ENCODE results near the gene SGK1.
"Not testable (repeated sequence)": the region's sequence is repeated elsewhere in the genome, so short reads cannot be mapped to it uniquely, and the experiment has no call there.

SGK1 gene

GRCh38 chr6:134295953-134296553, 21.9 kb downstream of the SGK1 start:
- Histone ChIP-seq H3K36me3 (ENCODE audit: control insufficient read depth, insufficient read depth, low read length) (peaks cover 3% of the 10 kb centered on the region), H3K27me3 (ENCODE audit: control insufficient read depth, insufficient read depth, low read length) (no peaks in the 10 kb centered on the region), H3K9me3 (ENCODE audit: control insufficient read depth, insufficient read depth, low read length) (no peaks in the 10 kb centered on the region), H3K9ac (ENCODE audit: low read depth, low read length) (no peak overlapping the region), H3K4me1 (ENCODE audit: control insufficient read depth, insufficient read depth, low read length) (peaks cover 3% of the 10 kb centered on the region), H3K4me3 (ENCODE audit: low read depth, low read length) (no peak overlapping the region)

- Histone ChIP-seq H3K9me3 (ENCODE audit: control insufficient read depth, insufficient read depth, low read length) (no peaks in the 10 kb centered on the region), H3K9ac (ENCODE audit: low read depth, low read length) (no peak overlapping the region), H3K4me1 (ENCODE audit: control insufficient read depth, insufficient read depth, low read length) (peaks cover 3% of the 10 kb centered on the region), H3K4me3 (ENCODE audit: low read depth, low read length) (no peak overlapping the region), H3K27me3 (ENCODE audit: control insufficient read depth, insufficient read depth, low read length) (no peaks in the 10 kb centered on the region), H3K36me3 (ENCODE audit: control insufficient read depth, insufficient read depth, low read length) (peaks cover 3% of the 10 kb centered on the region)
These were observed 24.2 kb downstream of the SGK1 start for GRCh38 chr6:134293659-134294161.

GRCh38 chr6:134291156-134291555, 26.8 kb downstream of the SGK1 start:
- Histone ChIP-seq H3K4me1 (ENCODE audit: control insufficient read depth, insufficient read depth, low read length) (peaks cover 3% of the 10 kb centered on the region), H3K36me3 (ENCODE audit: control insufficient read depth, insufficient read depth, low read length) (no peaks in the 10 kb centered on the region), H3K27me3 (ENCODE audit: control insufficient read depth, insufficient read depth, low read length) (no peaks in the 10 kb centered on the region), H3K4me3 (ENCODE audit: low read depth, low read length) (no peak overlapping the region), H3K9ac (ENCODE audit: low read depth, low read length) (no peak overlapping the region), H3K9me3 (ENCODE audit: control insufficient read depth, insufficient read depth, low read length) (no peaks in the 10 kb centered on the region)

- no peaks in the 10 kb centered on the region for H3K36me3 ChIP-seq (ENCODE audit: control insufficient read depth, insufficient read depth, low read length)
- H3K9ac ChIP-seq (ENCODE audit: low read depth, low read length): no peak overlapping the region
- no peaks in the 10 kb centered on the region for H3K27me3 ChIP-seq (ENCODE audit: control insufficient read depth, insufficient read depth, low read length)
- H3K4me3 ChIP-seq (ENCODE audit: low read depth, low read length): no peak overlapping the region
- H3K9me3 ChIP-seq (ENCODE audit: control insufficient read depth, insufficient read depth, low read length): no peaks in the 10 kb centered on the region
- H3K4me1 ChIP-seq (ENCODE audit: control insufficient read depth, insufficient read depth, low read length): no peaks in the 10 kb centered on the region
These were observed 28.7 kb downstream of the SGK1 start for GRCh38 chr6:134289204-134289575.

- Histone ChIP-seq H3K9ac (ENCODE audit: low read depth, low read length) (no peak overlapping the region), H3K4me3 (ENCODE audit: low read depth, low read length) (no peak overlapping the region), H3K36me3 (ENCODE audit: control insufficient read depth, insufficient read depth, low read length) (no peaks in the 10 kb centered on the region), H3K4me1 (ENCODE audit: control insufficient read depth, insufficient read depth, low read length) (no peaks in the 10 kb centered on the region), H3K9me3 (ENCODE audit: control insufficient read depth, insufficient read depth, low read length) (no peaks in the 10 kb centered on the region), H3K27me3 (ENCODE audit: control insufficient read depth, insufficient read depth, low read length) (no peaks in the 10 kb centered on the region)
These were observed 29.2 kb downstream of the SGK1 start for GRCh38 chr6:134288538-134289203.

GRCh38 chr6:134287859-134288537, 29.9 kb downstream of the SGK1 start:
- H3K9ac ChIP-seq (ENCODE audit: low read depth, low read length): no peak overlapping the region
- H3K27me3 ChIP-seq (ENCODE audit: control insufficient read depth, insufficient read depth, low read length): no peaks in the 10 kb centered on the region
- H3K4me1 ChIP-seq (ENCODE audit: control insufficient read depth, insufficient read depth, low read length): no peaks in the 10 kb centered on the region
- no peaks in the 10 kb centered on the region for H3K9me3 ChIP-seq (ENCODE audit: control insufficient read depth, insufficient read depth, low read length)
- H3K4me3 ChIP-seq (ENCODE audit: low read depth, low read length): no peak overlapping the region
- no peaks in the 10 kb centered on the region for H3K36me3 ChIP-seq (ENCODE audit: control insufficient read depth, insufficient read depth, low read length)

GRCh38 chr6:134282816-134283215, 35.1 kb downstream of the SGK1 start:
- Histone ChIP-seq H3K4me1 (ENCODE audit: control insufficient read depth, insufficient read depth, low read length) (no peaks in the 10 kb centered on the region), H3K9ac (ENCODE audit: low read depth, low read length) (no peak overlapping the region), H3K36me3 (ENCODE audit: control insufficient read depth, insufficient read depth, low read length) (no peaks in the 10 kb centered on the region), H3K4me3 (ENCODE audit: low read depth, low read length) (no peak overlapping the region), H3K9me3 (ENCODE audit: control insufficient read depth, insufficient read depth, low read length) (no peaks in the 10 kb centered on the region), H3K27me3 (ENCODE audit: control insufficient read depth, insufficient read depth, low read length) (no peaks in the 10 kb centered on the region)

GRCh38 chr6:134281388-134281787, 36.5 kb downstream of the SGK1 start:
- Histone ChIP-seq H3K9ac (ENCODE audit: low read depth, low read length) (no peak overlapping the region), H3K36me3 (ENCODE audit: control insufficient read depth, insufficient read depth, low read length) (no peaks in the 10 kb centered on the region), H3K27me3 (ENCODE audit: control insufficient read depth, insufficient read depth, low read length) (no peaks in the 10 kb centered on the region), H3K9me3 (ENCODE audit: control insufficient read depth, insufficient read depth, low read length) (no peaks in the 10 kb centered on the region), H3K4me3 (ENCODE audit: low read depth, low read length) (no peak overlapping the region), H3K4me1 (ENCODE audit: control insufficient read depth, insufficient read depth, low read length) (no peaks in the 10 kb centered on the region)

GRCh38 chr6:134278000-134278399, 39.9 kb downstream of the SGK1 start:
- H3K4me1 ChIP-seq (ENCODE audit: control insufficient read depth, insufficient read depth, low read length): no peaks in the 10 kb centered on the region
- H3K9me3 ChIP-seq (ENCODE audit: control insufficient read depth, insufficient read depth, low read length): no peaks in the 10 kb centered on the region
- H3K9ac ChIP-seq (ENCODE audit: low read depth, low read length): no peak overlapping the region
- no peak overlapping the region for H3K4me3 ChIP-seq (ENCODE audit: low read depth, low read length)
- no peaks in the 10 kb centered on the region for H3K36me3 ChIP-seq (ENCODE audit: control insufficient read depth, insufficient read depth, low read length)
- no peaks in the 10 kb centered on the region for H3K27me3 ChIP-seq (ENCODE audit: control insufficient read depth, insufficient read depth, low read length)

- not testable (repeated sequence) for H3K4me3 ChIP-seq (ENCODE audit: low read depth, low read length); H3K9ac ChIP-seq (ENCODE audit: low read depth, low read length); H3K27me3 ChIP-seq (ENCODE audit: control insufficient read depth, insufficient read depth, low read length); H3K9me3 ChIP-seq (ENCODE audit: control insufficient read depth, insufficient read depth, low read length); H3K36me3 ChIP-seq (ENCODE audit: control insufficient read depth, insufficient read depth, low read length); H3K4me1 ChIP-seq (ENCODE audit: control insufficient read depth, insufficient read depth, low read length)
These were observed 41.0 kb downstream of the SGK1 start for GRCh38 chr6:134276891-134277377.

- H3K9ac ChIP-seq (ENCODE audit: low read depth, low read length): no peak overlapping the region
- no peaks in the 10 kb centered on the region for H3K36me3 ChIP-seq (ENCODE audit: control insufficient read depth, insufficient read depth, low read length)
- no peaks in the 10 kb centered on the region for H3K9me3 ChIP-seq (ENCODE audit: control insufficient read depth, insufficient read depth, low read length)
- H3K4me1 ChIP-seq (ENCODE audit: control insufficient read depth, insufficient read depth, low read length): peaks cover 5% of the 10 kb centered on the region
- no peaks in the 10 kb centered on the region for H3K27me3 ChIP-seq (ENCODE audit: control insufficient read depth, insufficient read depth, low read length)
- no peak overlapping the region for H3K4me3 ChIP-seq (ENCODE audit: low read depth, low read length)
These were observed 45.5 kb downstream of the SGK1 start for GRCh38 chr6:134272374-134272773.

- Histone ChIP-seq H3K27me3 (ENCODE audit: control insufficient read depth, insufficient read depth, low read length) (no peaks in the 10 kb centered on the region), H3K9me3 (ENCODE audit: control insufficient read depth, insufficient read depth, low read length) (no peaks in the 10 kb centered on the region), H3K4me3 (ENCODE audit: low read depth, low read length) (no peak overlapping the region), H3K36me3 (ENCODE audit: control insufficient read depth, insufficient read depth, low read length) (no peaks in the 10 kb centered on the region), H3K9ac (ENCODE audit: low read depth, low read length) (no peak overlapping the region), H3K4me1 (ENCODE audit: control insufficient read depth, insufficient read depth, low read length) (peaks cover 5% of the 10 kb centered on the region)
These were observed 50.0 kb downstream of the SGK1 start for GRCh38 chr6:134267917-134268361.

Data from iPS-15b (cell line).